Activated CD8-positive, alpha-beta memory T cell treated with anti-CD3 and anti-CD28 coated beads for 4 hours (primary cell): ENCODE results near the gene TCAIM.

Source experiments
- DNase-seq, 2 donors: peaks; one replicate each; pipeline ENCODE4 v3.0.0-alpha.2; 2020; ENCODE audit warnings: low read depth in 2 of 2

TCAIM gene, protein sequence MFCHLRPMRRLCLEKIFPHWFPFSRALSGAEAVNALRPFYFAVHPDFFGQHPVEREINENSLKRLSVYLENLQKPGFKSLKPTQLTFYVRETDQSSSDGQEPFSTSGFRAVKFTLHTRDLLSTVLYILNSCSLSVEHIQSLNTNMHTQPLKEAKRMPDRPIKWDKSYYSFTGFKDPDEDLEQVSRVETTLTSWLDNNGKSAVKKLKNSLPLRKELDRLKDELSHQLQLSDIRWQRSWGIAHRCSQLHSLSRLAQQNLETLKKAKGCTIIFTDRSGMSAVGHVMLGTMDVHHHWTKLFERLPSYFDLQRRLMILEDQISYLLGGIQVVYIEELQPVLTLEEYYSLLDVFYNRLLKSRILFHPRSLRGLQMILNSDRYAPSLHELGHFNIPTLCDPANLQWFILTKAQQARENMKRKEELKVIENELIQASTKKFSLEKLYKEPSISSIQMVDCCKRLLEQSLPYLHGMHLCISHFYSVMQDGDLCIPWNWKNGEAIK

DNA sequence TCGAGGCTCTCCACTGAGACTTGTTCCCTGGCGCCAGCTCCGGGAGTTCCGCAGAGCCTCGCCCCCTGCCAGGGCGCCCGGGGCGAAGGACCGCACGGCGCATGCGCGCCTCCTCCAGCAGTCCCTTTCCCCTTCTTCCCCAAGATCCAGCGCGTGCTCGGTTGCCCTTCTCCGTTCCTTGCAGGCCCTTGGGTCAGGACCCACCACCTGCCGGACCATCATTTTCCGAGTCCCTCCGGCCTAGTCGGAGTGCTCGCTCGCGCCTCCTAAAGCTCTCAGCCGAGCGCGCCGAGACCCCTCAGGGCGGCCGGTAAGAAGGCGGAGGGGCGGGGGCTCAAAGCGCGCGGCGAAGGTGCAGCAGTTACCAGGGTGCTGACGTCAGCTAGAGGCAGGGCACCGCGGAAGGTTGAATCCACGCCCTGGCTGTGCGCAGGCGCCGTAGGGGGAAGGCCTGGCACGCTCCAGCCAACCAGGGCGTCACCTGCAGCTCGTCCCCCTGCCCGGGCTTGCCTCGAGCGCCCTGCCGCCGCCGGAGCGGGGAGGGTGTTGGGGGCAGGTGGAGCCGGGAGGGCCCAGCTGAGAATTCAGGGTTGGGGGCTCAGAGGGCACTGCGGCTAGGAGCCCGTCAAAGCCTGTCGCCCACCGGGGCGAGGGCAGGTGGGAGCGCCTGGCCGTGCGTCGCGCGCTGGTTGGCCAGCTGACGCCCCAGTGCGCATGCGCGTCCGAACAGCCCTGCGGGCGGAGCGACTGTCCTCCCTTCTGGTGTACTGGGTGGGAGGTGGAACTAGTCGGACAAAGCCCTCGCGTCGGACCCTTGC is at the start of gene TCAIM:
TSS of gene TCAIM (plus strand) at position 757 of the 818 bp plus-strand sequence. CDS start 16,017 bp downstream, outside the sequence.
- peak; percentile 95 to 98 for DNase-seq

DNA sequence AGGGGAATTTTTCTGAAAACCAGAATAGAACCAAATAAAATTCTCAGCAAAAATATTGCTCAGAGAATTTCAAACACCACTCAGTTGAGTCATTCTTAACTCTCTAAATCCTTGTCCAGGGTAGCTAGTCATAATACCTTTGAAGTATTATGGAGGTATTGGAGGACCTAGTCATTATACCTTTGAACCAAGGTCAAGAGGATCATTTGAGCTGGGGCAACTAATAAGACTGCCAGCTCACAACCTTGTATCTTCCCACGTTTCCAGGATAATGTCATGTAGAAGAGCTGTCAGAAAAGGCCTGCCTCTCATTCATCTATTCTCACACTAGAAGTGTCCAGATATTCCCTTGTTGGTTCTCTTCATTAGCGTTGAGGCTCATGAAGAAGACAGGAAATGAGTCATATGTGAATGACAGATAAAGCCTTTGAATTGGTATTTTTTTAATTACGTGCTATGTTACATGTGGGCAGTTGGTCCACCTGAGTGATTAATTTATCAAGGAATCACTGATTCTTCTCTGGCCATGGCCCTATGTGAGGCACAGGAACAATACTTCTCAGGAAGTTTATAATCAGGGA is 48.6 kb upstream of the TCAIM start:
- DNase-seq = no peak

DNA sequence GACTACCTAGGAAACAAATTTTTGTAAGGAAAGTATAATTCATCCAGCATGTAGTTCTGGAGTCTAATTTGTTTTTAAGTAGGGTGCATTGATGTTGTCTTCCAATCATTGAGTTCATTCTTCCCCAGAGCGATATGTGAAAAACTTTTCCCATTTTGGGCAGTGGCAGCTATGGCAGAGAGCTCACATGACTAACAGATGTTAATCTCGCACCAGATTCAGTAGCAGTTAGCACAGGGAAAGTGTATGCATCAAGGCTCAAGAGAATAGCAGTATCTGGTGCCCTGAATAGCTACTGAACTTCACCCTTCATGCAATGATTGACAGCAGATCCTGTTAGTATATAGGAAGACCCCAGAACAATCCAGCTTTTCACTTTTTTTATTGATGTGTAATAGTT is 46.3 kb upstream of the TCAIM start:
- no peak for DNase-seq

DNA sequence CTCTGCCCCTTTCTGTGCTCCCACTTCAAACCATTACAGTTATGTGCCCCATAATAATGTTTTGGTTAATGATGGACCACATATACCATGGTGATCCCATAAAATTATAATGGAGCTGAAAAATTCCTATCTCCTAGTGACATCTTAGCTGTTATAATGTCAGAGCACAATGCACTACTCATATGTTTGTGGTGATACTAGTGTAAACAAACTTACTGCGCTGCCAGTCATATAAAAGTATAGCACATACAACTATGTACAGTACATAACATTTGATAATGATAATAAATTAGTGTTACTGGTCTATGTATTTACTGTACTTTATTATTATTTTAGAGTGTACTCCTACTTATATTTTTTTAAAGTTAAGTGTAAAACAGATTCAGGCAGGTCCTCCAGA is 45.6 kb upstream of the TCAIM start:
- DNase-seq = no peak

DNA sequence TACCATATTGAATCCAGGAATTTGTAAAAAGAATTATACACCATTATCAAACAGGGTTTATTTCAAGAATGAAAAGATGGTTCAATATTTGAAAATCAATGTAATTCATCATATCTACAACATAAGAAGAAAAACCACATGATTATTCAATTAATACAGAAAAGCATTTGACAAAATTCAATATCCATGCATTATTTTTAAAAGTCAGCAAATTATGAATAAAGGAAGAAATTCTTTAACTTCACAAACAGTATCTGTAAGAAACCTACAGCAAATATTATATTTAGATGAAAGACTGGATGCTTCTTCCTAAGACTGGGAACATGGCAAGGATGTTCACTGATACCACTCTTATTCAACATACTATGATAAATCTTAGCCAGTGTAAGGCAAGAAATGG is 41.3 kb upstream of the TCAIM start:
- no peak for DNase-seq

DNA sequence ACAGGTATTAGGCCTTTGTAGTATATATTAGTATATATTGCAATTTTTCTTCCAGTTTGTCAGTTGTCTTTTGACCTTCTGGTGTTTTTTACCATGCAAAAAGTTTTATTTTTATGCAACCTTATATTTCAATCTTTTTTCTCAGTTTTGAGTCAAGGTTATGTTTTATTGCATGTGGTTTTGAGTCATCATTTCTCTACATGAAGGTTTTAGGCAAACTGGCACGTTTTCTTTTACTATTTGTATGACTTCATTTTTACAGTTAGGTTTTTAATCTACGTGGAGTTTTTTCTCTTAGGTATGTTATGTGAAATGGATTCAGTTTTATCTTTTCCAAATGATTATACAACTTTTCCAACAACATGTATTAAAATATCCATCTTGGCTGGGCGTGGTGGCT is 36.8 kb upstream of the TCAIM start:
- DNase-seq = no peak

DNA sequence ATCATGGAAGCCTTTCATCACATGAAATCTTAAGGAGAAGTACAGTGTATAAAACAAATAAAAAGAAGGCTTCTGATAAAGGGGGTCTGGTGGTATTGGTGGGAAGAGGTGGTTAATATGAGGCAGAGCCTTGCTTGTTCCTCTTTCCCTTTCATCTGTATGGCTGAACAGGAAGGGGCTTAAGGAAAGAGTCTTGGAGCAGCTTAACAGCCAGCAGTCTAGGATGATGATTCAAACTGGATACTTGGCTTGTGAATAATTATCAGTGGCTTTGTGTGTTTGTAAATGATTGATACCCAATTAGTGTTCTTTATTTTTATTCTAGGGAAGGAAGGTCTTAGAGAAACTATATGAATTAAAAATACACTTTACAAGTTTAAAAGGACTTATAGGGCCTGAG is 29.1 kb upstream of the TCAIM start:
- no peak for DNase-seq

DNA sequence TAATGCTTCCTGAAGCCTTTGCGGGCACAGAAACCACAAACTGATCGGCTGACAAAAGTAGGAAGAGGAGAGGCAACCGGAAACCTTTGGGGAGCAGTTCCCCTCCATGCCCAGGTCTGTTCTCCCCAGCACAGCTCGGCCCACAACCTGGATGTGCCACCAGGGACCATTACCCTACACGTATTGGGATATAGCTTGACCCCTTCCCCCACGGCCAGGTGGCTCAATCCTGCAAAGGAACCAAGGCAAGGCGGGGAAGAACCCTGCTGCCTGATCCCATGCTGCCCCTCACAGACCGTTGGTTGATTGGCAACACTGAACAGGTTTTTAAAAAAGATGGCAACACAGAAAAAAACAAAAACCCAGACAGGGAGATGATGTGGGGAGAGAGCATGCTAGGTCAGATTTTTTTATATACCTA is 19.7 kb upstream of the TCAIM start:
- no peak for DNase-seq

DNA sequence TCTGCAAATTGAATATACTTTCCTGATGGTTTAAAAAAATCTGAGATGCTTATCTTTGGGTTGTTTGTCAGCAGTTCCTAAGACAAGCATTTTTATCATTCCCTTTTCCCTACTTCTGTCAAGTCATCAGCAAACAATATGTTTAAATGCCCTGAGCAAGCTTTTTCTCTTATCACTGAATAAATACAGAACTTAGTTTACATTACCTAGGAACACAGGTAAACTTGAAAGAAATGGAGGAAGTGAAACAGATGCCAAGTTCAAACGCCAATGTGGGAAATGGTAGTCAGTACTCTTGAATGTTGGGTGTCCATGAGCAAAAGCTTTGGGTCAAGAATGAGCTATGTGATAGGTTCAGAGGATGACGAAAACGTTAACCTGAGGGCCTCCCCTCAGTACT is 17.2 kb upstream of the TCAIM start:
- no peak for DNase-seq

DNA sequence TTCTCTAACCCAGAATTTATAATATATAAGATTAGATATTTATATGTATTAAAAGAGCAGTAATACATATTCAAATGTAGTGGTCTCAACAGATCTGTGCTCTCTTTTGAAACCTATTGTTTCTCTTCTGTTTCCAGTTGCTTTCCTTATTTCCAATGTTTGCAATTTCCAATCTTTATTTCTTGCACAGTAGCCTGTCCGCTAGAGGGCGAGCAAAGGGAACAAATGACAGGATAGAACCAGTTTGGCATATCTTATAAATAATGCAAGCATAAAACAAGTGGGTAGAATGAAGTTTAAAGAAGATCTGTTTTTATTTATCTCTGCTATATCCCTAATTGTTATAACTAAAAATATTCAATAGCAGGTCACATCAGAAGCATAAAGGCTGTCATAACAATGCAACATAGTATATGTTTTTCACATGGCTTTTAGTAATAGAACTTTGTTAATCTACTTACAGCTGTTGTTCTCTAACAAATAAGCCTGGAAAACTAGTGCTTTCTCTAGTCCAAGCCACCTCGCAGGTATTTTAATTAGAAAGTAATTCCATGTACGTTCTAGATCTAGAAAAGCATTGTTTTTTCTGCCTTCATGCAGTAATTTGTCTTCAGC is 15.1 kb upstream of the TCAIM start:
- peak in 1 of 2 donors; percentile 23 for DNase-seq

DNA sequence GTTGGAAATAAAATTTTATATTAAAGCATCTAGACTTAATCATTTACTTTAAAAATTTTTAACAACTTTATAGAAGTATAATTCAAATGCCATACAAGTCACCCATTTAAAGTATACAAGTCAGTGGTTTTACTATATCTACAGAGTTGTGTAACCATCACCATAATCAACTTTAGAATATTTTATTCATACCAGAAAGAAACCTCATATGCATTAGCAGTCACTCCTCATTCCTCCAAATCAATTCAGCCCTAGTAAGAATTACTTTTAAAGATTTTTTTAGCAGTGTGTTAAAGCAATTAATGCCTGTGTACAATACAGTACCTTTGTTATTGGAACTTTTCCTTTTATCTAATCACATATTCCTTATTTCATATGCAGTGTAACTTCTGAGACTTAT is 14.0 kb upstream of the TCAIM start:
- no peak for DNase-seq

DNA sequence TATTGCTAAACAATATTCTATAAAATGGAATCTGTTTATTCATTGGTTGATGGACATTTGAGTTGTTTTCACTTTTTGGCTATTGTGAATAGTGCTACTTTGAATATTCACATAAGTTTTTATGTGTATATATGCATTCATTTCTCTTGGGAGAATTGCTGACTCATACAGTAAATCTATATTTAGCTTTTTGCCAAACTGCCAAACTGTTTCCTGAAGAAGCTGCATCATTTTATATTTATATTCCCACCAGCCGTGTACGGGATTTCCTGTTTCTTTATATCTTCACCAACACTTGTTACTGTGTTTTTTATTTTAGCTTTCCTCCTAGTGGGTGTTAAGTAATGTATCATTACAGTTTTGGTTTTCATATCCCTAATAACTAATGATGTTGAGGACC is 12.5 kb upstream of the TCAIM start:
- no peak for DNase-seq

DNA sequence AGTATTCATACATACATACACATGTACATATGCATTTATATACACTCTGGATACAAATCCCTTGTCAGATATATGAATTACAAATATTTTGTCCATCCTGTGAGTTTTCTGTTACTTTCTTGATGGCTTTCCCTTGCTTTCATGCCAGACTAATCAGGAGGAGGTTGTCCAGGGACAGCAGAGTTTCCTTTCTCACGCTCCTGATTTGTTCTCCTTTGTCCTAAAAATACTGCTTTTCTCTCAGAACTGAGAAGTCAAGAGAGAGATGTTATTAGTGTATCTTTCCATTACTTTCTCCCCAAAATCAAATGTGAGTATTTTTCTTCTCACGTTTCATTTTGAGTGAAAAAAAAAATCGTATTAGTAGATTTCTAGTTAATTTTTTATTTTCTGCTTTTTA is 12.1 kb upstream of the TCAIM start:
- no peak for DNase-seq

DNA sequence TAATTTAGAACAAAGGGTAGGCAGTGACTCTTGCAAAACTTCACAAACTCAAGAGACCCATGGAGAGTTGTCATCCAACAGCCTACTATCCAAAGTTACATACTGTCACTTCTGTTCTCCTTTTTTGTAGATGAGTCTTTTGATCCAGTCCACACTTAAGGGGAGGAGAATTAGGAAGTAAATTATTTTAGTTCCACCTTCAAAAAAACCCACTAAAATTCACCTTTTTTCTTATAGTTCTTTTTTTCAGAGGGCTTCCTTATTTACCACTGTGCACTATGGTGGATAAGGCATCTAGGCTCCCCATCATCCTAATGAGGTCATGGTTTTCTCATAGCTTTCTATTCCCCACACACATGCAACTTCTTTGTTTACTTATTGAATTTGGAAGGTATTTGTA is 8.6 kb upstream of the TCAIM start:
- DNase-seq = no peak

DNA sequence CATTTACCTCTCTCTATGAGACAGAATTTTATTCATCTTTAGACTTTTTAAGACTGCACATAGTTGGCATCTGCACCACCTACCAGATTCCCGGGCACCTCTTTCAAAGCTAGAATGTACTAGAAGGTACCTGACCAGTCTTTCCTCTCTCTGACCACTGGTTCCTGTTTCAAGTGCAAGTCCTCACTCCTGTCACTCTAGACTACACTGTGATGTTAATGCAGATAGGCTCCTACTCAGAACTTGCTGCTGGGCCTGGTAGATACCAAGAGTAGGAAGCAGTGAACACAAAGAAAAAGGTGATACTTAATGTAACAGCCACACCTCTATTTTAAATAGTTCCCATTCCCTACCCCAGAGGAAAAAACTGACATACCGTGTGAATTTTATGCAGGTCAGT is 8.1 kb upstream of the TCAIM start:
- DNase-seq = no peak

DNA sequence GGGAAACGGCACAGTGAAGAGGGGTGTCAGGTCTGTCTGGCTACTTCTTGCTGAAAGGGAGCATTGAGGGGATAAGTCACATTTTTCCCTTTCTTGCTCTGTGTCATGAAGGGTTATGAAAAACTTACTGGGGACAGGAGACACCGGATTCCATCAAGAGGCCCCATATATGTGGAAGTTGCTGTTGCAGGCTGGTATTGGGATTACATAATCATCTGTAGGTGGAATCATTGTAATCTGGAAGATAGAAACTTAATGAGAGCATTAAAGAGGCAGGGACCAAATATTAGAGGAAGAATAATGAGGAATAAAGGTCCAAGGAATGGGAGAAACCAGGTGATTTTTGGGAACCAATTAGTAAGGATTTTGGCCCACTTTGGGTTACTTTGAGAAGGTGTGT is 4.2 kb upstream of the TCAIM start:
- no peak for DNase-seq

DNA sequence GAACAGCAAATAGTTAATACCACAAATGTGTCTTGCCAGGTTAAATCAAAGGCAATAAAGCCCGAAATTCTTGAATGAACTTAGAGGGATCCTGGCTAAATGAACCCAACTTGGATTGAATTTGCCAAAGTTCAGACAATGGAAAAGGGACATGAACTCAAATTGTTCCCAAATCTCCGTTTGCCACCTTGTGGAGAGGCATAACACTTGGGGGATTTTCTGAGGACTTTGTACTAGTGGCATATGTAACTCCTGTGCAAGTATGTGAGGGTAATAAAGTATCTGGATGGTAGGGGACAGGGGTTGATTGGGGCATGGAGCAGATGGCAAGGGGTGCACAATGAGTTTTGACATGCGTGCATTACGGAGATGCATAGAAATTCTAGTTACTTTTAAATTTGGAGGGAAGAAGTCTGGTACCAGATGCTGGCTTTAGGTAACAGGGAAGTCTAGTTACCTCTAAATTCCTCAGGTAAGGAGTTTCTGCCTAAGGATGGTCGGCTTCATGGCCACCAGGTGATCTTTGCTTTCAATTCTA is 1.2 kb upstream of the TCAIM start:
- DNase-seq = no peak

DNA sequence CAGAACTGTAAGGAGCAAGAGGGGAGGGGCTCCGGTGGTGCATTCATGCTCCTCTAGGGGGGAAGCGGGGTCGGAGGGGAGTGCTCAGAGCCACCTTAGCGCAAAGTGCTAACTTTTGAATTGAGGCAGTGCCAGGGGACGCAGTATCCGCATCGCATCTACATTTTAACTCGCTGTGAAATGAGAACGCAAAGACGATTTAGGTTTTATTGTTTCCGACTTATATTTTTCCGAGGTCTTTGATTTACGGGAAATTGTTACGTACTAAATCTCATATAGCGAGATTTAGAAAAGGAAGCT is 212 bp downstream of the TCAIM start:
- no peak for DNase-seq

DNA sequence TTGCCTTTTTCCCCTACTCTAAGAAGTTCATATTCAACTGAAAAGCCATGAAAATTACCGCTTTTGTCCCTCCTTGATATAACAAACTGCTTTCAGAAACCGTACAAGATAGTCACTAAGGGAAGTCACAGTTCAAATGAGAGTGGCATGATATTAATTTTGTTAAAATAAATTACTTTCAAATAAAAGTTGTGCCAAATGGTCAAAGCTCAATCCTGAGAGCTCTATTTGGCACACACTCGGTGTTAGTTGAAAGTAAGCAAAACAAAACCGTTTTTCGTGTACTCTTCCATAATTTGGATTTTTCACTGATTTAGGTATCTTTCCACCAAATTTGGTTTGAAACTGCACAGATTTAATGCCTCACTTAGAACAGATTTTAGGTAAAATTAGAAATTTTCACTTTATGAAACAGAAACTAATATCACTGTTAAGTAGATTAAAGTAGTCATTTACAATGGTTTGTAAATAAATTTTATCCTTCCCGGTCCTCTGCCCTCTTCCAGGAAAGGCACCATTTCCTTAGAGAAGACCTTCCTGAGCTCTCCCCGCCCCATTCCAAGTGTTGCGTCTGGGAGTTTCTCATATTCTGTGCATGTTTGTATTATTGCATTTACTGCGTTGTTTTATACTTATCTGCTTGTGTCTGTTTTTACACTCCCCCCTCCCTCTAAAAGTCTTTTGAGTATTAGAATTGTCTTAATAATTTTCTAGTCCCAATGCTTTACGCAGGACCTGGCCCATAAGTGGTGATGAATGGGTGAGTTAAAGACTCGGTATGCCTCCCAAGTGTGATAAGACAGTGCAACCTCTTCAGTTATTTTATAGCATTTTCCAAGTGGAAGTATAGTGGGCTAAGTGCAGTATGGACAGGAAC is 853 bp downstream of the TCAIM start:
- DNase-seq = no peak

DNA sequence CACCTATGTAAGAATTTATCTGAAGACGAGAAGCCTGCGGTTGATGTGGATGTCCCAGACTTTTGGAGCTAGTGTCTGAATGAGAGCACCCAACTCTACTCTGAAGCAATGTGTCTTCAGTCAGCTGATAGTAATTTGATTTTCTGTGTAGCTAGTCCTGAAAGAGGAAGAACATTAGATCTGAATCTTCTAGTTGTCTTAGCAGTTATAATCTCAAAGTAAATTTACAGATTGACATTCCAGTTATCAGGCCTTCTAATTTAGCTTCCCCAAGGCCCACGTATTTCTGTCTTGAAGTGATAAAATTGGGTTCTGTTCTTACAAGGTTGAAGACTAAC is 1.5 kb downstream of the TCAIM start:
- no peak for DNase-seq

DNA sequence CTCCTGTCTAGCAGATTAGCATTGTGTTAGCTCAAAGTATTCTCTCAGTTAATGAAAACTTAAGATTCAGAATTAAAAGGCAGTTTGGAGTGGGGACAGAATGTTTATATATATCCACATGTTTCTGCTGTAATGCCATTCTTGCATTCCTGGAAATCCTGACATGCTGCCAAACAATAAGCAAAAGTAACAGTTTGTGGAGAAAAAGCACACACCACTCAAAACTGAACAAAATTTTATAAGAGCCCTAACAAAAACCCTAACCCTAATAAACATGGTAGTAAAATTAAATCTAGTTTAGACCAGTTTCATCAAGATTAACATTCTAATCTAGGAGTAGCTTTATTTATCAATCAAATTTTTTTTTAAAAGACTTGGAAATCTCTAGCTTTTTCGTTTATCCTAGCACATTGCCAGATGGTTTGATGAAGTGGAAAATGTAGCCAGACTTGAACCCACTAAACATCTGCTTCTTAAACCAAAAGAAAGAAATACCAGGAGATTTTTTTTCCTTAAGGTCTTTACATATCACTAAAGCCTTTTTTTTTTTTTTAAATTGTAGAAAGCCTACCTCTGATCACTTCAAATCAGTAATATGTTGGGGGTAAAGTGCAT is 3.7 kb downstream of the TCAIM start:
- DNase-seq = no peak
